A673 (cell line): Measurements from ENCODE around the gene RHO. TPM values are rescaled to one million over a fixed set of nuclear protein-coding genes. Genes with fewer than 3 reads are reported as not detected.
"Not testable (repeated sequence)": the region's sequence is repeated elsewhere in the genome, so short reads cannot be mapped to it uniquely, and the experiment has no call there.

Experiments
- BruUV-seq: library from RNA; stranded (reverse); fragments of 400-500 nt; replicated peaks from 2 replicates; lab custom pipeline; 2021; lab: Mats Ljungman, UMichigan
- CTCF ChIA-PET: fragments of 300-600 bp; sonication (Branson Sonifier 250); formaldehyde crosslinking; loops from one replicate; lab custom pipeline; 2022; ENCODE audit warnings: antibody characterized with exemption; lab: Charles Lee
- POLR2A ChIA-PET: fragments of 300-600 bp; sonication (Branson Sonifier 250); formaldehyde crosslinking; loops from one replicate; lab custom pipeline; 2022; ENCODE audit warnings: antibody characterized with exemption; ENCODE audit not compliant: low non-redundant PET; lab: Charles Lee
- DNase-seq: peaks from one replicate; pipeline ENCODE4 v3.0.0-alpha.2; 2015; ENCODE audit warnings: low spot score
- H3K27ac ChIP-seq: fragments of 200-600 bp; sonication (generic); 2 replicates; pipeline ENCODE4 v1.5.1; 2016; ENCODE audit warnings: mixed run types, low read depth, mild to moderate bottlenecking, mixed read lengths, antibody characterized with exemption, low read length; ENCODE audit not compliant: poor library complexity, severe bottlenecking
- H3K27me3 ChIP-seq: fragments of 200-600 bp; sonication (generic); replicated peaks from 2 replicates; pipeline ENCODE4 v1.6.1; 2017; ENCODE audit warnings: mixed run types, low read depth, mild to moderate bottlenecking, mixed read lengths, antibody characterized with exemption, low read length; ENCODE audit not compliant: insufficient read depth, poor library complexity
- H3K36me3 ChIP-seq: fragments of 200-600 bp; sonication (generic); 2 replicates; pipeline ENCODE4 v1.6.1; 2016; ENCODE audit warnings: mixed run types, mild to moderate bottlenecking, mixed read lengths, antibody characterized with exemption, low read length; ENCODE audit not compliant: insufficient read depth, poor library complexity, severe bottlenecking
- H3K4me1 ChIP-seq: fragments of 200-600 bp; sonication (generic); 2 replicates; pipeline ENCODE4 v1.6.1; 2017; ENCODE audit warnings: mixed run types, mild to moderate bottlenecking, mixed read lengths, antibody characterized with exemption, low read length; ENCODE audit not compliant: insufficient read depth, poor library complexity, severe bottlenecking
- H3K4me3 ChIP-seq: fragments of 200-600 bp; sonication (generic); 2 replicates; pipeline ENCODE4 v1.5.1; 2016; ENCODE audit warnings: low read depth, mixed run types, mild to moderate bottlenecking, mixed read lengths, low read length; ENCODE audit not compliant: poor library complexity, severe bottlenecking
- H3K9me3 ChIP-seq: fragments of 200-600 bp; sonication (generic); 2 replicates; pipeline ENCODE4 v1.6.1; 2016; ENCODE audit warnings: mixed run types, low read depth, mild to moderate bottlenecking, mixed read lengths, antibody characterized with exemption, low read length; ENCODE audit not compliant: poor library complexity, severe bottlenecking
- CTCF ChIP-seq: fragments of 300-800, 200-600 bp; sonication (generic); conservative IDR thresholded peaks from 2 replicates; pipeline ENCODE4 v1.5.1; 2017; ENCODE audit warnings: low read depth, mild to moderate bottlenecking, antibody characterized with exemption, low read length, moderate library complexity, mixed read lengths
- EZH2 ChIP-seq: fragments of 200-600 bp; sonication (generic); IDR thresholded peaks from 2 replicates; pipeline ENCODE4 v1.6.1; 2017; ENCODE audit warnings: borderline replicate concordance, low read depth, mild to moderate bottlenecking, mixed read lengths, antibody characterized with exemption, low read length; ENCODE audit not compliant: poor library complexity, severe bottlenecking
- intact Hi-C: fragments of 100-400 bp; cut with micrococcal nuclease; formaldehyde crosslinking; loops from one replicate; pipeline ENCODE4 v1.10.0; 2022; ENCODE audit not compliant: unreplicated experiment
- total RNA-seq: library from RNA; stranded (reverse); gene quantifications from 2 replicates; pipeline ENCODE4 v1.2.3, GENCODE V29; 2021

RHO gene
- total RNA-seq, 1 experiment from 2014 or later, result not detected

GRCh38 chr3:129498603-129499488 is 29.6 kb upstream of the RHO start:
- H3K4me1 ChIP-seq, H3K27me3 ChIP-seq, H3K9me3 ChIP-seq, BruUV-seq, H3K4me3 ChIP-seq, H3K36me3 ChIP-seq, DNase-seq, POLR2A ChIA-PET, CTCF ChIA-PET, H3K27ac ChIP-seq: not testable (repeated sequence)
- intact Hi-C loops, result loop anchor here (10.0 kb wide), 1 partner anchor 496 kb away; no protein-coding TSS in a partner anchor

- CTCF ChIA-PET, H3K4me1 ChIP-seq, BruUV-seq, H3K4me3 ChIP-seq, POLR2A ChIA-PET, H3K36me3 ChIP-seq, H3K9me3 ChIP-seq, H3K27me3 ChIP-seq, H3K27ac ChIP-seq, DNase-seq: not testable (repeated sequence)
- intact Hi-C loops, result loop anchor here (10.0 kb wide), 1 partner anchor 495 kb away; no protein-coding TSS in a partner anchor
Observed at GRCh38 chr3:129499604-129500333, 28.7 kb upstream of the RHO start.

- BruUV-seq, result no TSS peak
- H3K9me3 ChIP-seq, result no peaks in the 10 kb centered on the region
- DNase-seq, result no peak
- ChIA-PET CTCF (no interaction called here), POLR2A (no interaction called here)
- H3K27me3 ChIP-seq, result no peaks in the 10 kb centered on the region
- intact Hi-C loops, result no loop called here
- no peak overlapping the region for H3K27ac ChIP-seq
- no peaks in the 10 kb centered on the region for H3K36me3 ChIP-seq
- TF ChIP-seq EZH2 (no peak), CTCF (no peak)
- H3K4me1 ChIP-seq, result no peaks in the 10 kb centered on the region
- no peak overlapping the region for H3K4me3 ChIP-seq
Observed at GRCh38 chr3:129500334-129500658, 28.1 kb upstream of the RHO start.

- POLR2A ChIA-PET, result no interaction called here
Observed at GRCh38 chr3:129501630-129502029, 26.8 kb upstream of the RHO start.

More at GRCh38 chr3:129501630-129502029, 26.8 kb upstream of the RHO start:
- CTCF ChIA-PET, result no interaction called here
- H3K27ac ChIP-seq, result no peak overlapping the region
- H3K4me1 ChIP-seq, result no peaks in the 10 kb centered on the region
- no peaks in the 10 kb centered on the region for H3K27me3 ChIP-seq
- DNase-seq, result no peak
- intact Hi-C loops, result no loop called here
- H3K36me3 ChIP-seq, result no peaks in the 10 kb centered on the region
- no peaks in the 10 kb centered on the region for H3K9me3 ChIP-seq
- H3K4me3 ChIP-seq, result no peak overlapping the region
- TF ChIP-seq CTCF (no peak), EZH2 (no peak)
- BruUV-seq, result no TSS peak
